ENCODE results near the gene FERMT2.

FERMT2 gene

GRCh38 chr14:52906141-52906601, 44.7 kb downstream of the FERMT2 start:
- H3K4me1 Mint-ChIP-seq: no peaks in the 10 kb centered on the region
- no peak for DNase-seq
- CTCF ChIA-PET: no interaction called here

GRCh38 chr14:52902971-52903619, 47.8 kb downstream of the FERMT2 start:
- Mint-ChIP-seq H3K27ac (no peak overlapping the region), H3K36me3 (no peaks in the 10 kb centered on the region), H3K27me3 (peaks cover 8% of the 10 kb centered on the region), H3K4me1 (no peaks in the 10 kb centered on the region), H3K9me3 (no peaks in the 10 kb centered on the region), H3K4me3 (no peak overlapping the region)
- no peak for DNase-seq
- CTCF ChIA-PET: no interaction called here

More at GRCh38 chr14:52906141-52906601, 44.7 kb downstream of the FERMT2 start:
- Mint-ChIP-seq H3K27ac (no peak overlapping the region), H3K9me3 (no peaks in the 10 kb centered on the region), H3K27me3 (peaks cover 16% of the 10 kb centered on the region), H3K36me3 (no peaks in the 10 kb centered on the region), H3K4me3 (no peak overlapping the region)

DNA sequence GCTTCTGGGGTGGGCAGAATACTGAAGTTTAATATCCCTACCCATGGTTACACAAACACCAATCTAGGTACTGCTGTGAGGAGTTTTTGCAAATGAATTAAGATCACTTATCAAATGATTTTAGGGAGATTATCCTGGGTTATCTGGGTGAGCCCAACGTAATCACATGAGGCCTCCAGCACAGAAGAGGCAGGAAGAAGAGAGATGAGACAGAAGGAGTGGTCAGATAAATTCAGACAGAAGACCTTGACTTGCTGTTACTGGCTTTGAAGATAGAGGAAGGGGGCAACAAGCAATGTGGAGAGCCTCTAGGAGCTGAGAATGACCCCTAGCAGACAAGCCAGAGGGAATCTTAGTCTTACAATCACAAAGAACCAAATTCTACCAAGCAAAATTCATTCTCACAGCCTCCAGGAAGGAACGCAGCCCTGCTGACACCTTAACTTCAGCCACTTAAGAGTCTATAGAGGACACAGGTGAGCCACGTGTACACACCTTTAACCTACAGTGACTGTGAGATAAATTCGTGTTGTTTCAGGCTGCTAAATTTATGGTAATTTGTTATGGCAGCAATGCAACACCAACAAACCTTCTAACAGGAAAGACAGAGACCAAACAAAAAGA, 49.4 kb downstream of the FERMT2 start:
- no peak overlapping the region for H3K4me3 Mint-ChIP-seq
- H3K27me3 Mint-ChIP-seq: peaks cover 8% of the 10 kb centered on the region
- H3K27ac Mint-ChIP-seq: no peak overlapping the region
- H3K9me3 Mint-ChIP-seq: no peaks in the 10 kb centered on the region
- CTCF ChIA-PET: no interaction called here
- no peaks in the 10 kb centered on the region for H3K36me3 Mint-ChIP-seq
- H3K4me1 Mint-ChIP-seq: no peaks in the 10 kb centered on the region
- DNase-seq: no peak

GRCh38 chr14:52900731-52901130, 50.1 kb downstream of the FERMT2 start:
- DNase-seq: no peak
- CTCF ChIA-PET: no interaction called here
- Mint-ChIP-seq H3K27me3 (peaks cover 4% of the 10 kb centered on the region), H3K27ac (no peak overlapping the region), H3K9me3 (no peaks in the 10 kb centered on the region), H3K36me3 (no peaks in the 10 kb centered on the region), H3K4me1 (no peaks in the 10 kb centered on the region), H3K4me3 (no peak overlapping the region)

GRCh38 chr14:52898496-52898895, 52.4 kb downstream of the FERMT2 start:
- no peak overlapping the region for H3K27ac Mint-ChIP-seq
- H3K27me3 Mint-ChIP-seq: no peaks in the 10 kb centered on the region
- CTCF ChIA-PET: no interaction called here
- no peaks in the 10 kb centered on the region for H3K9me3 Mint-ChIP-seq
- peaks cover 5% of the 10 kb centered on the region for H3K4me1 Mint-ChIP-seq
- H3K36me3 Mint-ChIP-seq: no peaks in the 10 kb centered on the region
- DNase-seq: no peak
- H3K4me3 Mint-ChIP-seq: no peak overlapping the region

DNA sequence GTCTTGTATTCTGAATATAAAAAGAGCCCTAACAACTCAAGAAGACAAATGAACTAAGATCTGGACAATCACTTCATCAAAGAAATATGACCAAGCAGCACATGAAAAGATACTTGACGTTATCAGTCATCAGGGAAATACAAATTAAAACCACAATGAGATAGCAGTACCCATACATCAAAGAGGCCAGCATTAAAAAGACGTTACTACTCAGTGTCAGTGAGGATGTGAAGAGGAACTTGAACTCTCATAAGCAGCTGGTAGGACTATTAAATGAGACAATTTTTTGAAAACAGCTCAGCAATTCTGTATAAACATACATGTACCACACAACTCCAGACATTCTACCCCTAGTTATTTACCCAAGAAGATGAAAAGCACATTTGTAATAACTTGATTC, 55.9 kb downstream of the FERMT2 start:
- H3K4me3 Mint-ChIP-seq: no peak overlapping the region
- no peak for DNase-seq
- CTCF ChIA-PET: no interaction called here
- H3K36me3 Mint-ChIP-seq: no peaks in the 10 kb centered on the region
- H3K27ac Mint-ChIP-seq: no peak overlapping the region
- no peaks in the 10 kb centered on the region for H3K9me3 Mint-ChIP-seq
- H3K27me3 Mint-ChIP-seq: peaks cover 5% of the 10 kb centered on the region
- peaks cover 5% of the 10 kb centered on the region for H3K4me1 Mint-ChIP-seq

- Mint-ChIP-seq H3K27ac (no peak overlapping the region), H3K4me1 (peaks cover 5% of the 10 kb centered on the region), H3K4me3 (no peak overlapping the region), H3K9me3 (no peaks in the 10 kb centered on the region), H3K27me3 (peaks cover 8% of the 10 kb centered on the region), H3K36me3 (no peaks in the 10 kb centered on the region)
- CTCF ChIA-PET: no interaction called here
- no peak for DNase-seq
Observed at GRCh38 chr14:52891800-52892199, 59.0 kb downstream of the FERMT2 start.

DNA sequence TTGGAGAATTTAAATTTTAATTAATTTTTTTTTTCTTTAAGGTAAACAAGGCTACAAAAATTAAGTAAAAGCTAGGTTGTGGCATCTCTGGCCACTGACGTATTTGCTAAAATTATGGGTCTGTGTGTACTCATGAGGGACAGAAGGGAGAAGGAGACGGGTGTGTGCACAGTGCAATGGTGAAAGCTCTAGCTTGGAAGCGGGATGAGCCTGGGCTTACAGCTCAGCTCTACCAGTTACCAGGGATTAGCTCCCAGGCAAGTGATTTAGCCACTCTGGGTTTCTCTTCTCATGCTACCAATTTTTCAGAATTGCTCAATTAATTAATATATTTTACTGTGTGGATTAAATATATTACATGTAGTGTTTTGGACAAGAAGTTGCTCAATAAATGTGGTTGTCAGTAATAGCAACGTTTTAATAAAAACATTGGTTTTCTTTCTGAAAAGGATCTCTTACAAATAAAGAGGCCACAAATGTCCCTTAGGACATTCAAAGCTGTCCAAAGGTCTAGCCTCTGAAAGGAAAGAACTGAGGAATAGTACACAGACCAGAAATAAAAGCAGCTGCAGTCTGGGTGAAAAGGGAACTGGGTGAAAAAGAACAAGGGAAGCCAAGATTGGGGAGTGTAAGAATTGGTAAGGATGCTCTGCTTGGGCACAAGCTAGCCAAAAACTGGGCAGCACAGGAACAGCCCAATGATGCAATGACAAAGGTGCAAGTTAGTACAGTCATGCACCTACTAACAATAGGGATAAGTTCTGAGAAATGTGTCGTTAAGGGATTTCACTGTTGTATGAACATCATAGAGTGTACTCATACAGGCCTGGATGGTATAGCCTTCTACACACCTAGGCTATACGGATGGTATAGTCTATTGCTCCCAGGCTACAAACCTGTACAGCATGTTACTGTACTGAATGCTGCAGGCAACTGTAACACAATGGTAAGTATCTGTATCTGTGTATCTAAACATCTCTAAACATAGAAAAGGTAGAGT, 61.7 kb downstream of the FERMT2 start:
- Mint-ChIP-seq H3K9me3 (no peaks in the 10 kb centered on the region), H3K36me3 (no peaks in the 10 kb centered on the region)

DNA sequence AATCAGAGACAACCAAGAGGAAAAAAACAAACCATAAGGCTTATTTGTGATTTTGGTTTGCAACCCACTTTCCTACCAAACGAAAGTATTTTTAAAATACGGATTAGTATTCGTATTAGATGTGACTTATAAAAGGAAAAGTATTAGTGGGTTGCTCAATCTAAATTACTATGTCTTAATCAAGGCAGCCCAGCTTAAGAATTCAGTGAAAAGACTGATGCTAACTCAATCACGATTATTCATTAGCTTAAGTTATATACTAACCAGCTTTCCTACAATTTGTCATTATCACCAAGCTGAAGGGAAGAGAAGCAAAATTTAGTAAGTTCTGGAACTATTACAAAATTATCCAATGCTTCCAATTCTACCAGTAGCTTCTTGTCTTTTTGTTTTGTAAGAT, 62.7 kb downstream of the FERMT2 start:
- H3K4me1 Mint-ChIP-seq: no peaks in the 10 kb centered on the region

More for the DNA sequence above, 61.7 kb downstream of the FERMT2 start:
- DNase-seq: no peak
- H3K4me3 Mint-ChIP-seq: no peak overlapping the region
- no peaks in the 10 kb centered on the region for H3K4me1 Mint-ChIP-seq
- CTCF ChIA-PET: interaction anchor here (0.7 kb wide), 1 partner anchor 1917 kb away, joined by 4 read pairs; no protein-coding TSS in a partner anchor
- no peak overlapping the region for H3K27ac Mint-ChIP-seq
- H3K27me3 Mint-ChIP-seq: peaks cover 8% of the 10 kb centered on the region

DNA sequence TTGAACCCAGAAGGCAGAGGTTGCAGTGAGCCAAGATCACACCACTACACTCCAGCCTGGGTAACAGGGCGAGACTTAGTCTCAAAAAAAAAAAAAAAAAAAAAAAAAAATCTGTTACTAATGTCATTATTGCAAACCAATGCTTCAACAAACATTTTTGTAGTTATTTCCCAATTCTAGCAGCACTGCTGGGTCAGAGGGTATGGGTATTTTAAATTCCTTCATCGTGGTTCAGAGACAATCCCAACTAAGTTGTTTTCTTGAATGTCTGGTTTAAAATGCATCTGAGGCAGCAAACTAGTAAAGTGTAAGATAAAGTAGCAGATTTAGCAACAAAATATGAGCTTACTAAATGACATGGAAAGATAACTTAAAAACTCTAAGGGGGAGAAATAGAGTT, 65.6 kb downstream of the FERMT2 start:
- Mint-ChIP-seq H3K9me3 (no peaks in the 10 kb centered on the region), H3K27me3 (peaks cover 4% of the 10 kb centered on the region), H3K4me3 (no peak overlapping the region), H3K27ac (no peak overlapping the region), H3K4me1 (no peaks in the 10 kb centered on the region), H3K36me3 (no peaks in the 10 kb centered on the region)
- CTCF ChIA-PET: no interaction called here
- no peak for DNase-seq

More for the DNA sequence above, 62.7 kb downstream of the FERMT2 start:
- CTCF ChIA-PET: interaction anchor here (0.5 to 0.6 kb wide), 2 partner anchors 198 to 297 kb away, joined by 3 read pairs; no protein-coding TSS in a partner anchor
- no peak overlapping the region for H3K27ac Mint-ChIP-seq
- H3K9me3 Mint-ChIP-seq: no peaks in the 10 kb centered on the region
- no peaks in the 10 kb centered on the region for H3K36me3 Mint-ChIP-seq
- no peak for DNase-seq
- H3K27me3 Mint-ChIP-seq: peaks cover 8% of the 10 kb centered on the region
- no peak overlapping the region for H3K4me3 Mint-ChIP-seq

DNA sequence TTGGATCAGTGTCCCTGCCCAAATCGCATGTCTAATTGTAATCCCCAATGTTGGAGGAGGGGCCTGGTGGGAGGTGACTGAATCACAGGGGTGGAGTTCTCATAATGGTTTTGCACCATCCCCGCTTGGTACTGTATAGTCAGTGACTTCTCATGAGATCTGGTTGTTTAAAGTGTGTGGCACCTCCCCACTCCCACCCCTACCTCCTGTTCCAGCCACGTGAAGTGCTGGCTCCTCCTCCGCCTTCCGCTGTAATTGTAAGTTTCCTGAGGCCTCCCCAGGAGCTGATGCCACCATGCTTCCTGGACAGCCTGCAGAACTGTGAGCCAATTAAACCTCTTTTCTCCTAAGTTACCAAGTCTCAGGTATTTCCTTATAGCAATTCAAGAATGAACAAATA, 67.2 kb downstream of the FERMT2 start:
- CTCF ChIA-PET: no interaction called here
- DNase-seq: no peak
- no peaks in the 10 kb centered on the region for H3K4me1 Mint-ChIP-seq
- H3K27ac Mint-ChIP-seq: no peak overlapping the region
- no peaks in the 10 kb centered on the region for H3K36me3 Mint-ChIP-seq
- H3K9me3 Mint-ChIP-seq: no peaks in the 10 kb centered on the region
- peaks cover 4% of the 10 kb centered on the region for H3K27me3 Mint-ChIP-seq
- H3K4me3 Mint-ChIP-seq: no peak overlapping the region

- DNase-seq: no peak
- H3K9me3 Mint-ChIP-seq: no peaks in the 10 kb centered on the region
- H3K4me1 Mint-ChIP-seq: no peaks in the 10 kb centered on the region
Observed at GRCh38 chr14:52882824-52883223, 68.0 kb downstream of the FERMT2 start.

DNA sequence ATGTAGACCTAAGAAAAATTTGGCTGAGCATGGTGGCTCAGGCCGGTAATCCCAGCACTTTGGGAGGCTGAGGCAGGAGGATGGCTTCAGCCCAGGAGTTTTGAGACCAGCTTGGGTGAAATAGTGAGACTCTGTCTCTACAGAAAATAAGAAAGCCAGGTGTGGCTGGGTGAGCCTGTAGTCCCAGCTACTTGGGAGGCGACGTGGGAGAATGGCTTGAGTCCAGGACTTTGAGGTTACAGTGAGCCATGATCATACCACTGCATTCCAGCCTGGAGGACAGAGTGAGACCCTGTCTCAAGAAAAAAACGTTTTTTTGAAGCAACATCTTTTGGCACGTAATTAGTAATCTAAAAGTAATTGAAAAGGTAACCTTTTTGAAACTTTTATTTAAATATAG, 70.9 kb downstream of the FERMT2 start:
- Mint-ChIP-seq H3K27me3 (no peaks in the 10 kb centered on the region), H3K36me3 (no peaks in the 10 kb centered on the region), H3K9me3 (no peaks in the 10 kb centered on the region), H3K4me1 (no peaks in the 10 kb centered on the region), H3K27ac (no peak overlapping the region), H3K4me3 (no peak overlapping the region)
- DNase-seq: no peak
- CTCF ChIA-PET: no interaction called here

More at GRCh38 chr14:52882824-52883223, 68.0 kb downstream of the FERMT2 start:
- H3K4me3 Mint-ChIP-seq: no peak overlapping the region
- CTCF ChIA-PET: no interaction called here
- H3K27me3 Mint-ChIP-seq: peaks cover 4% of the 10 kb centered on the region
- no peaks in the 10 kb centered on the region for H3K36me3 Mint-ChIP-seq
- no peak overlapping the region for H3K27ac Mint-ChIP-seq

GRCh38 chr14:52878946-52879345, 71.9 kb downstream of the FERMT2 start:
- H3K27ac Mint-ChIP-seq: no peak overlapping the region
- CTCF ChIA-PET: no interaction called here
- no peak for DNase-seq

More at GRCh38 chr14:52878946-52879345, 71.9 kb downstream of the FERMT2 start:
- Mint-ChIP-seq H3K4me3 (no peak overlapping the region), H3K36me3 (no peaks in the 10 kb centered on the region), H3K9me3 (no peaks in the 10 kb centered on the region), H3K27me3 (no peaks in the 10 kb centered on the region), H3K4me1 (no peaks in the 10 kb centered on the region)
